Epithelial cell of esophagus (primary cell): ENCODE measurements around the gene TSHZ2.

Experiments
- DNase-seq: peaks from one replicate; pipeline ENCODE4 v3.0.0; 2010; ENCODE audit warnings: low read depth
- H3K4me3 ChIP-seq: 2 replicates; pipeline ENCODE4 v1.5.1; 2011; ENCODE audit warnings: mild to moderate bottlenecking, low read length, control low read depth
- CTCF ChIP-seq: IDR thresholded peaks from 2 replicates; pipeline ENCODE4 v1.5.1; 2011; ENCODE audit warnings: low read depth, mild to moderate bottlenecking, low read length, control low read depth, inconsistent platforms; ENCODE audit not compliant: insufficient read depth; ENCODE audit errors: missing control alignments

Gene TSHZ2

GRCh38 chr20:53354314-53354713, 382.2 kb downstream of the TSHZ2 start:
- H3K4me3 ChIP-seq: no peak overlapping the region
- TF ChIP-seq CTCF: no peak
- DNase-seq: no peak

DNA sequence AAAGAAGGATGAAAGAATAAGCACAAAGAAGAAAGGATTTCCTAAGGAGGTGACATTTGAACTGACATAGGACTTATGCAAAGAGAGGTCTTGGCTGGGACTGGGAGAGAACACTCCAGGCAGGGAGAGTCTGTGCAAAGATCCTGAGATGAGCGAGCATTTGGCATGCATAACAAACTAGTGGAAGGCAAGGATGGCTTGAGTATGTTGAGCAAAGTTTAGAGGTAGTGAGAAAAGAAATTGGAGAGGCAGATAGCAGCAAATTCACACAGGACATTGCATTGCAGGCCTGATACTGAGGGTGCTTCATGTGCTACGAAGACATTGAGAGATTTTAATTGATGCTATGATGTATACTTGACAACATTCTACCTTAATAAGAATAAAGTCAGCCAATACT, 383.6 kb downstream of the TSHZ2 start:
- no peak for DNase-seq
- TF ChIP-seq CTCF: no peak
- H3K4me3 ChIP-seq: no peak overlapping the region

DNA sequence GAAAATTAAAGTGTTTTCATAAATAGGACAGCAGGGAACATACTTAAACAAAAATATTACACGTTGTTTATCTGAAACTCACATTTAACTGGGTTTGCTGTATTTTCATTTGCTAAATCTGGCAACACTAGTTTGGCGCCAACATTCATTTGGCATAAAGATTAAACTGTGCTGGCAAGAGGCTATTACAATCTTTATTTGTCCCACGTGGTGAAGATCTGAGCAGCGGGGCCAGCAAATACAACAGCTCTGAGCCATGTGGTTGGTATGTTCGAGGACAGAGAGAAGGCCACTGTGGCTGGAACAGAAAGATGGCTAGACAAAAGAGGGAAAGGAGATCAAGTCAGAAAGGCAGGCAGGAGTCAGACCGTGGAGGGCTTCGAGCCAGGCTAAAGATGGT, 387.3 kb downstream of the TSHZ2 start:
- DNase-seq: no peak
- no peak for TF ChIP-seq CTCF
- no peak overlapping the region for H3K4me3 ChIP-seq

DNA sequence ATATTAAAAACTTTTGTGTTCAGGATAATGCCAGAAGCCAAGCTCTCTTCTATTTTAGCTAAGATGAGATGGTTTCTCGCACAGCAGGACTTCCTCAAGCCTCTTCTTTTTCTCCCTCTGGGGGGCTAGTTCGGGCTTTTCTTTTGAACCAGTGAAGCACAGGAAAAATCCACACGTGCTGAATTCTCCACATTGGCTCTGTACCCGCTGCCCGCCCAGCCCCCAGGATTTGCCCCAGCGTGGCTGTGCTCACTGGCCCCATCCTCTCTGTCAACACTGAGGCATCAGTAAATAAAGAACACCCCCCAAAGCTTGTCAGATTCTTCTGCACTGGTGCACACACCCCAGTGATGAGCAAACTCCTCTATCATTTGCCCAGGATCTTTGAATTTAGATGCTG, 388.7 kb downstream of the TSHZ2 start:
- no peak for TF ChIP-seq CTCF
- H3K4me3 ChIP-seq: no peak overlapping the region
- no peak for DNase-seq

DNA sequence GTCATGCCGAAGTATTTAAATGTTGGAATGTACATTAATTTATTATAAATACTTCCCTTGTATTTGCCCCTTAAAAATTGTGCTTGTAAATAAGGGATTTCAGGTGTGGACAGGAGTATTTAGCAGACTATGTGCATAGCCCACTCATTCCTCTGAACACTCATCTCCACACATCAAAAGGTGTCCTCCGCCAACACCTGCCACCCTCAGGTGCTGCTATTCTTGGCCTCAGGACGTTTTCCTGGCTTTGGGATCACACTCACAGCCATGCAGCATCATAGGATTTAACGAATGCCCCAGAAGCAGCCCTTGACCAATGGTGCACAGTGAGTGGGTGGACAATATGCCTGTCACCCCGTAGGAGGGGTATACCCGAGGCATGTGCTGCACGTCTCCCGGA, 390.6 kb downstream of the TSHZ2 start:
- TF ChIP-seq CTCF: no peak
- H3K4me3 ChIP-seq: no peak overlapping the region
- DNase-seq: no peak

DNA sequence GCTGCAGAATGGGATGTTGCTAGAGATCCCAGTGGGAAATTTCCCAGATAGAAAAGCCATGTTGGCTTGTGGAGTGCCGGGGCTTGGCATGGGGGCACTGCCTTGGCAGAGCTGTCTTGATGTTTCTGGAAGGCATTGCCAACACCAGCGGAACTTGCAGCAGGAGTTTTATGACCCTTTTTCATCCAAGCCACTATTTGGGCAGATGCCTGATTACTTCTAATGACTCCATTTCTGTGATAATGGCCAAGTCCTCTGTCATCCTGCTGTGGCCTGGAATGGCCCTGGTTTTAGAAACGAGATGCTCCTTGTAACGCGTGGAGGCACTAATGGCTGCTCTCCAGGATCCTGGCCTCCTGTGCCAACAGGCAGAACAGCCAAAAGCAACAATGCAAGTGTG, 392.5 kb downstream of the TSHZ2 start:
- TF ChIP-seq CTCF: no peak
- H3K4me3 ChIP-seq: no peak overlapping the region
- DNase-seq: no peak

GRCh38 chr20:53365076-53365475, 392.9 kb downstream of the TSHZ2 start:
- TF ChIP-seq CTCF: no peak
- no peak for DNase-seq
- no peak overlapping the region for H3K4me3 ChIP-seq
